ENCODE measurements around the gene KDELR1. TPM values are rescaled to one million over a fixed set of nuclear protein-coding genes. Genes with fewer than 3 reads are reported as not detected.
"Not testable (repeated sequence)": the region's sequence is repeated elsewhere in the genome, so short reads cannot be mapped to it uniquely, and the experiment has no call there.

KDELR1 gene
- total RNA-seq, 6 experiments from 2014 or later: 69.1 to 83.1 (median 77.1) TPM

DNA sequence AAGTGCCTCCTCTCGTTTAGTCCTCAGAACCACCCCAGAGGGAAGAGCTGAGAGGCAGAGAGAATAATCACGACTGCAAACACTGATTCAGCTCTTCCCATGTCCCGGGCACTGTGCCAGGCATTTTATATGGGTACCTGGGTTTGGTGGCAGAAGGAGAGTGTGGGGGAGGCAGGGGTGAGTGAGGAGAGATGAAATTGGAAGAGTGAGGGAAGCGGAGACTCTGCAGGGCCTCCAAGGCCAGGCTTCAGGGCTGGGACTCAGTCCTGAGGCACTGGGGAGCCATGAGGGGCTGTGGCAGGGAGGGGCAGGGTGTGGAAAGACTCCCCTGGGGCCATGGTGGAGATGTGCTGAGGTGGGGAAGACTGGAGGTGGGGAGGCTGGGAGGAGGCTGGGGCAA, 18.4 kb downstream of the KDELR1 start:
- Histone ChIP-seq H3K9me3 (no peaks in the 10 kb centered on the region), H3K27me3 (no peaks in the 10 kb centered on the region), H3K4me1 (no peaks in the 10 kb centered on the region), H3K4me3 (no peak overlapping the region), H3K36me3 (no peaks in the 10 kb centered on the region), H3K27ac (no peak overlapping the region)
- WGBS (ENCODE audit: insufficient coverage, low coverage, low lambda C conversion rate, missing lambda C conversion rate): 55% methylated on average over 4 of the region's 4 CpGs
- no peak for DNase-seq
- ATAC-seq: peak in 1 of 4 donors; percentile 11
- TF ChIP-seq, protein P1, sequence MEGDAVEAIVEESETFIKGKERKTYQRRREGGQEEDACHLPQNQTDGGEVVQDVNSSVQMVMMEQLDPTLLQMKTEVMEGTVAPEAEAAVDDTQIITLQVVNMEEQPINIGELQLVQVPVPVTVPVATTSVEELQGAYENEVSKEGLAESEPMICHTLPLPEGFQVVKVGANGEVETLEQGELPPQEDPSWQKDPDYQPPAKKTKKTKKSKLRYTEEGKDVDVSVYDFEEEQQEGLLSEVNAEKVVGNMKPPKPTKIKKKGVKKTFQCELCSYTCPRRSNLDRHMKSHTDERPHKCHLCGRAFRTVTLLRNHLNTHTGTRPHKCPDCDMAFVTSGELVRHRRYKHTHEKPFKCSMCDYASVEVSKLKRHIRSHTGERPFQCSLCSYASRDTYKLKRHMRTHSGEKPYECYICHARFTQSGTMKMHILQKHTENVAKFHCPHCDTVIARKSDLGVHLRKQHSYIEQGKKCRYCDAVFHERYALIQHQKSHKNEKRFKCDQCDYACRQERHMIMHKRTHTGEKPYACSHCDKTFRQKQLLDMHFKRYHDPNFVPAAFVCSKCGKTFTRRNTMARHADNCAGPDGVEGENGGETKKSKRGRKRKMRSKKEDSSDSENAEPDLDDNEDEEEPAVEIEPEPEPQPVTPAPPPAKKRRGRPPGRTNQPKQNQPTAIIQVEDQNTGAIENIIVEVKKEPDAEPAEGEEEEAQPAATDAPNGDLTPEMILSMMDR (IDR thresholded peaks at IDR 0.05): no peak
- no peak for TF ChIP-seq POLR2A (IDR thresholded peaks at IDR 0.05)
- intact Hi-C loops (cut with DNase I): no loop called here

DNA sequence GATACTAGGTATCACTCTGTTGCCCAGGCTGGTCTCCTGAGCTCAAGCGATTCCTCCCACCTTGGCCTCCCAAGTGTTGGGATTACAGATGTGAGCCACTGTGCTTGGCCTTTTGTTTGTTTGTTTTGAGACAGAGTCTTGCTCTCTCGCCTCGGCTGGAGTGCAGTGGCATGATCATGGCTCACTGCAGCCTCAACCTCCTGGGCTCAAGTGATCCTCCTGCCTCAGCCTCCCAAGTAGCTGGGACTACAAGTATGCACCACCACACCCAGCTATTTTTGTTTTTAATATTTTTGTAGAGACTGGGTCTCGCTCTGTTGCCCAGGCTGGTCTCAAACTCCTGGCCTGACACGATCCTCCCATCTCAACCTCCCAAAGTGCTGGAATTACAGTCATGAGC, 19.6 kb downstream of the KDELR1 start:
- H3K4me3 ChIP-seq; ATAC-seq; DNase-seq; H3K9me3 ChIP-seq; H3K27me3 ChIP-seq; H3K4me1 ChIP-seq; intact Hi-C loops (cut with DNase I); H3K36me3 ChIP-seq; H3K27ac ChIP-seq: not testable (repeated sequence)
- 100% methylated on average over 2 of the region's 5 CpGs for WGBS (ENCODE audit: insufficient coverage, low coverage, low lambda C conversion rate, missing lambda C conversion rate)

DNA sequence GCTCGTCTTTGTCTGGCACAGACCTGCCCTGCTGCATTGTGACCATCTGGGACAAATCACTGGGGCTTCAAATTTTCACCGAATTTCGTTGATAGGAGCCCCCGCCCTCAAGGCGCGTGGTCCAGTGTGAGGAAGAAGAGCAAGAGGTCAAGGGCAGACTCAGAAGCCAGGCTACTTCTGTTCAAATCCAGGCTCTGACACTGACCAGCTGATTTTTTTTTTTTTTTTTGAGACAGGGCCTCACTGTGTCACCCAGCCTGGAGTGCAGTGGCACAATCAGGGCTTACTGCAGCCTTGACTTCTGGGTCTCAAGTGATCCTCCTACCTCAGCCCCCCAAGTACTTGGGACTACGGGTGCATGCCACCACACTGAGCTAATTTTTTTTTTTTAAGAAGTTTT, 20.0 kb downstream of the KDELR1 start:
- H3K36me3 ChIP-seq: no peaks in the 10 kb centered on the region
- no peaks in the 10 kb centered on the region for H3K9me3 ChIP-seq
- H3K4me3 ChIP-seq: no peak overlapping the region
- TF ChIP-seq, protein P1 (IDR thresholded peaks at IDR 0.05): no peak
- no peak for TF ChIP-seq POLR2A (IDR thresholded peaks at IDR 0.05)
- H3K27me3 ChIP-seq: no peaks in the 10 kb centered on the region
- intact Hi-C loops (cut with DNase I): no loop called here
- no peaks in the 10 kb centered on the region for H3K4me1 ChIP-seq
- 66% methylated on average over 6 of the region's 7 CpGs for whole genome bisulfite sequencing (ENCODE audit: insufficient coverage, low coverage, low lambda C conversion rate, missing lambda C conversion rate)
- ATAC-seq (no peak), DNase-seq (no peak)
- no peak overlapping the region for H3K27ac ChIP-seq

DNA sequence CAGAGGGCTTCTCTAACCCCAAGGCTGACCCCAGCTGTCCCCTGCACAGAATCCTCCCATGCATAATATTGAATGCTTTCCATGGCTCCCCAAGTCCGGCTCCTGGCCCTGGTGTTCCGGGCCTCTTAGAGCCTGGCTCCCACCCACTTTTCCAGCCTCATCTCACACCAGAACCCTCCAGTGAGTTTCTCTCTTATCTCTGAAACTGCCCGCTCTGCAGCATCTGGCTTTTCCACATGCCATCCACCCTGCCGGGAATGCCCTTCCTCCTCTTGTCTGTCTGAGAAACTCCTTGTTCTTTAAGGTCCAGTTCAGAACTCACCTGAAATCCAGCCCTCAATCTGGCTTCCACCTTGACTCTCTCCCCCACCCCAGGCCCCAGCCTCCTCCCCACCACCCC, 20.4 kb downstream of the KDELR1 start:
- H3K4me3 ChIP-seq: no peak overlapping the region
- no peak for DNase-seq
- H3K27ac ChIP-seq: no peak overlapping the region
- no peaks in the 10 kb centered on the region for H3K27me3 ChIP-seq
- intact Hi-C loops (cut with DNase I): no loop called here
- H3K4me1 ChIP-seq: no peaks in the 10 kb centered on the region
- WGBS (ENCODE audit: insufficient coverage, low coverage, low lambda C conversion rate, missing lambda C conversion rate): 82% methylated on average over 4 of the region's 4 CpGs
- no peaks in the 10 kb centered on the region for H3K9me3 ChIP-seq
- TF ChIP-seq, protein P1 (IDR thresholded peaks at IDR 0.05): no peak
- no peak for TF ChIP-seq POLR2A (IDR thresholded peaks at IDR 0.05)
- no peaks in the 10 kb centered on the region for H3K36me3 ChIP-seq
- no peak for ATAC-seq

DNA sequence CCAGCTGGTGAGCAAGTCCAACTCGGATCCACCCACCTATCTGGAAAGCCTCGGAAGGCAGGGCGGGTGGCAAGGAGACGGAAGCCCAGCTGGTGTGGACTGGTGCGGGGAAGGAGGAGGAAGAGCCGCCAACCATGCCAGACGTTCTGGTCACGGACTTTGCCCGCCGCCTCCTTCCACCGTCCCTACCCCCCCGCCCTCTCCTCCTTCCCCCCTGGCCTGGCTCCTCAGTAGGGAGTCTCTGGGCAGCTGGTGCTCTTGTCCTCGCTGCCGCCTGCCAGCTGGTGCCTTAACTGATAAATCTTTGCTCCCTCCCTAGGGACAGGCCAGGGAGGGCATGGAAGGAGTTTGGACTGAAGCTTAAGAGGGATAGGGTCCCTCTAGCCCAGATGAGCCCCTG, 22.4 kb downstream of the KDELR1 start:
- TF ChIP-seq POLR2A (IDR thresholded peaks at IDR 0.05): no peak
- TF ChIP-seq, protein P1 (IDR thresholded peaks at IDR 0.05): no peak
- intact Hi-C loops (cut with DNase I): no loop called here
- Histone ChIP-seq H3K27ac (no peak overlapping the region), H3K27me3 (no peaks in the 10 kb centered on the region), H3K9me3 (no peaks in the 10 kb centered on the region), H3K4me1 (peaks cover 0 to 3% (median 0%) of the 10 kb centered on the region in 4 donors), H3K4me3 (no peak overlapping the region), H3K36me3 (no peaks in the 10 kb centered on the region)
- DNase-seq (no peak), ATAC-seq (no peak)
- 76% methylated on average over 3 of the region's 14 CpGs for WGBS (ENCODE audit: insufficient coverage, low coverage, low lambda C conversion rate, missing lambda C conversion rate)

Measured in right lobe of liver (tissue), 6 donors.